K562 (cell line): ENCODE data around the gene MRPL2. TPM values are rescaled to one million over a fixed set of nuclear protein-coding genes. Genes with fewer than 3 reads are reported as not detected.

Experiments used
- BRF1 ChIP-seq: IDR thresholded peaks from 3 replicates; pipeline ENCODE4 v1.6.1; 2011; ENCODE audit warnings: borderline replicate concordance, mild to moderate bottlenecking; ENCODE audit not compliant: insufficient read length; ENCODE audit errors: extremely low read depth
- C11orf30 ChIP-seq: fragments of 450-650 bp; IDR thresholded peaks from 2 replicates; pipeline ENCODE4 v1.6.1; 2016; ENCODE audit warnings: low read depth, mild to moderate bottlenecking
- CTCFL ChIP-seq: IDR thresholded peaks from 2 replicates; pipeline ENCODE4 v1.6.1; 2011; ENCODE audit warnings: borderline replicate concordance, low read depth, mild to moderate bottlenecking, moderate library complexity, low read length; ENCODE audit not compliant: insufficient read depth, poor library complexity, severe bottlenecking
- EGR1 ChIP-seq: fragments of 450-650 bp; conservative IDR thresholded peaks from 2 replicates; pipeline ENCODE4 v1.6.1; 2017; ENCODE audit warnings: mild to moderate bottlenecking
- FOXK1 ChIP-seq: sonication (generic); formaldehyde crosslinking; IDR thresholded peaks from 2 replicates; pipeline ENCODE4 v1.8.0; 2022; ENCODE audit warnings: missing genetic modification reagents, mild to moderate bottlenecking, borderline replicate concordance
- HDAC1 ChIP-seq, 2 experiments: fragments of 450-650 bp; IDR thresholded peaks; 2 replicates each; pipeline ENCODE4 v1.6.1; 2016 to 2017; ENCODE audit warnings: inconsistent platforms in 1 of 2, mild to moderate bottlenecking in 1 of 2, moderate library complexity in 1 of 2
- HDGF ChIP-seq: fragments of 450-650 bp; IDR thresholded peaks from 2 replicates; pipeline ENCODE4 v1.6.1; 2016
- ID3 ChIP-seq, 2 experiments: fragments of 250-450 bp in 1 of 2; fragments of 450-650 bp in 1 of 2; sonication (Bioruptor Pico) in 1 of 2; IDR thresholded peaks; 2 replicates each; pipeline versions ENCODE4 v1.6.1 to v1.8.0; 2016 to 2021; ENCODE audit warnings: mild to moderate bottlenecking in 2 of 2, moderate library complexity in 2 of 2, missing compliant biosample characterization in 1 of 2, missing genetic modification characterization in 1 of 2
- KAT2B ChIP-seq: IDR thresholded peaks from one replicate; pipeline ENCODE4 v1.6.1; 2012; ENCODE audit warnings: low read depth, mild to moderate bottlenecking, control low read depth, inconsistent platforms, low read length, moderate library complexity
- KDM2B ChIP-seq: fragments of 250-450 bp; sonication (Bioruptor Pico); IDR thresholded peaks from 2 replicates; pipeline ENCODE4 v1.8.0; 2021; ENCODE audit warnings: mild to moderate bottlenecking, moderate library complexity
- MIER1 ChIP-seq: fragments of 450-650 bp; IDR thresholded peaks from 2 replicates; pipeline ENCODE4 v1.6.1; 2016; ENCODE audit warnings: antibody characterized with exemption, mild to moderate bottlenecking, low read depth
- POLR2AphosphoS5 ChIP-seq: IDR thresholded peaks from 2 replicates; pipeline ENCODE4 v1.6.1; 2011; ENCODE audit warnings: mild to moderate bottlenecking, low read depth, low read length, moderate library complexity; ENCODE audit not compliant: control insufficient read depth, insufficient read depth
- RHOXF2B ChIP-seq: fragments of 250-450 bp; sonication (Bioruptor Pico); conservative IDR thresholded peaks from 2 replicates; pipeline ENCODE4 v1.5.1; 2021
- SIRT6 ChIP-seq: IDR thresholded peaks from one replicate; pipeline ENCODE4 v1.6.1; 2012; ENCODE audit warnings: low read depth, mild to moderate bottlenecking, control low read depth, inconsistent platforms, low read length, moderate library complexity
- TCF7 ChIP-seq: sonication (generic); IDR thresholded peaks from 2 replicates; pipeline ENCODE4 v1.6.1; 2016; ENCODE audit warnings: antibody characterized with exemption, borderline replicate concordance
- ZBTB9 ChIP-seq: fragments of 450-650 bp; formaldehyde crosslinking; IDR thresholded peaks from 2 replicates; pipeline ENCODE4 v1.4.0; 2020; ENCODE audit warnings: mild to moderate bottlenecking, moderate library complexity
- ZNF174 ChIP-seq: fragments of 250-450 bp; sonication (Bioruptor Pico); IDR thresholded peaks from 2 replicates; pipeline ENCODE4 v1.4.0; 2020; ENCODE audit warnings: mild to moderate bottlenecking
- ZNF212 ChIP-seq: fragments of 450-650 bp; formaldehyde crosslinking; IDR thresholded peaks from 2 replicates; pipeline ENCODE4 v1.4.0; 2020; ENCODE audit warnings: mild to moderate bottlenecking
- ZNF263 ChIP-seq: sonication (generic); formaldehyde crosslinking; IDR thresholded peaks from 2 replicates; pipeline ENCODE4 v1.8.0; 2022; ENCODE audit warnings: mild to moderate bottlenecking, missing genetic modification reagents, borderline replicate concordance
- ZNF695 ChIP-seq: fragments of 450-650 bp; formaldehyde crosslinking; IDR thresholded peaks from 2 replicates; pipeline ENCODE4 v1.4.0; 2020; ENCODE audit warnings: mild to moderate bottlenecking, moderate library complexity
- ZNF76 ChIP-seq: fragments of 250-450 bp; sonication (Bioruptor Pico); IDR thresholded peaks from 2 replicates; pipeline ENCODE4 v1.4.0; 2020; ENCODE audit warnings: mild to moderate bottlenecking, moderate library complexity, borderline replicate concordance
- ZNF764 ChIP-seq: fragments of 250-450 bp; sonication (Bioruptor Pico); IDR thresholded peaks from 2 replicates; pipeline ENCODE4 v1.4.0; 2020; ENCODE audit warnings: low read depth, mild to moderate bottlenecking, moderate library complexity
- ZNF79 ChIP-seq: fragments of 250-450 bp; sonication (Bioruptor Pico); IDR thresholded peaks from 2 replicates; pipeline ENCODE4 v1.4.0; 2020; ENCODE audit warnings: low read depth, mild to moderate bottlenecking, moderate library complexity
- polyA plus RNA-seq, 8 experiments: library from polyadenylated mRNA; depleted of rRNA in 4 of 8; stranded (reverse) in 5 of 8; unstranded in 3 of 8; fragments of >200 nt; fragmentation: Nextera tagmentation in 2 of 8; fragmentation: Illumina TruSeq in 1 of 8; extraction: Ambion mirVana in 2 of 8; extraction: Trizol in 1 of 8; gene quantifications; 2 replicates each; pipeline versions ENCODE4 v1.2.1 to v1.2.3, GENCODE V29; 2011 to 2014; ENCODE audit warnings: inconsistent platforms in 1 of 8, missing spikeins in 1 of 8
- total RNA-seq, 7 experiments: library from RNA; depleted of rRNA in 6 of 7; stranded (reverse); fragments of >200 nt in 6 of 7; fragmentation: Illumina TruSeq in 2 of 7; extraction: Trizol in 2 of 7; gene quantifications; 2 replicates each; pipeline versions ENCODE4 v1.2.1 to v1.2.3, GENCODE V29; 2011 to 2021; ENCODE audit warnings: low replicate concordance in 1 of 7
- TF ChIP-seq, protein P1 (sequence below): fragments of 450-650 bp; conservative IDR thresholded peaks from 2 replicates; pipeline ENCODE4 v1.6.1; 2016; ENCODE audit warnings: missing genetic modification characterization, low read depth, mild to moderate bottlenecking, control low read depth, missing compliant biosample characterization

The MRPL2 gene
- total and polyA plus RNA-seq, 9 of the 15 experiments (the other 6 are each of a cell fraction or from before 2014, with no cell fraction given), result 63.1 to 262 (median 121) TPM

- no peak for TF ChIP-seq ZNF79 (CRISPR knock-in tag)
- TF ChIP-seq BRF1, result no peak
- TF ChIP-seq C11orf30, result no peak
- TF ChIP-seq MIER1, result no peak
- peak in 1 of 2 experiments; percentile 86; a peak in 2 of 4 replicates for TF ChIP-seq HDAC1 (IDR thresholded peaks at IDR 0.05)
- TF ChIP-seq, protein P1, sequence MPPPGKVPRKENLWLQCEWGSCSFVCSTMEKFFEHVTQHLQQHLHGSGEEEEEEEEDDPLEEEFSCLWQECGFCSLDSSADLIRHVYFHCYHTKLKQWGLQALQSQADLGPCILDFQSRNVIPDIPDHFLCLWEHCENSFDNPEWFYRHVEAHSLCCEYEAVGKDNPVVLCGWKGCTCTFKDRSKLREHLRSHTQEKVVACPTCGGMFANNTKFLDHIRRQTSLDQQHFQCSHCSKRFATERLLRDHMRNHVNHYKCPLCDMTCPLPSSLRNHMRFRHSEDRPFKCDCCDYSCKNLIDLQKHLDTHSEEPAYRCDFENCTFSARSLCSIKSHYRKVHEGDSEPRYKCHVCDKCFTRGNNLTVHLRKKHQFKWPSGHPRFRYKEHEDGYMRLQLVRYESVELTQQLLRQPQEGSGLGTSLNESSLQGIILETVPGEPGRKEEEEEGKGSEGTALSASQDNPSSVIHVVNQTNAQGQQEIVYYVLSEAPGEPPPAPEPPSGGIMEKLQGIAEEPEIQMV (tag), result no peak
- TF ChIP-seq FOXK1, result no peak
- TF ChIP-seq RHOXF2B, result no peak
- TF ChIP-seq ZNF695 (CRISPR knock-in tag), result no peak
- TF ChIP-seq ZNF263, result peak; percentile 85
- no peak for TF ChIP-seq ZNF212 (CRISPR knock-in tag)
- no peak for TF ChIP-seq KAT2B
- no peak for TF ChIP-seq ZNF76 (CRISPR knock-in tag)
- no peak for TF ChIP-seq ID3 (CRISPR knock-in tag; IDR thresholded peaks at IDR 0.05)
- TF ChIP-seq ID3 (tag; IDR thresholded peaks at IDR 0.05), result no peak
- no peak for TF ChIP-seq ZNF764 (CRISPR knock-in tag)
- TF ChIP-seq ZBTB9, result peak; percentile 34; the same call in 1 of the 2 replicates
- TF ChIP-seq TCF7, result no peak
- no peak for TF ChIP-seq POLR2AphosphoS5
- no peak for TF ChIP-seq CTCFL
- peak; percentile 51 for TF ChIP-seq EGR1
- no peak for TF ChIP-seq ZNF174 (CRISPR knock-in tag)
- TF ChIP-seq HDGF, result no peak
- no peak for TF ChIP-seq SIRT6
- TF ChIP-seq KDM2B (CRISPR knock-in tag), result no peak
Measured at GRCh38 chr6:43013097-43013842, 46.0 kb downstream of the MRPL2 start (continued).
